SU-DHL-6 (cell line): ENCODE results near the gene SLC4A8.

Experiments
- CTCF ChIP-seq: fragments of 200-600 bp; sonication (generic); IDR thresholded peaks from one replicate; pipeline ENCODE4 v1.5.1; 2017; ENCODE audit warnings: antibody characterized with exemption, mild to moderate bottlenecking, low read length, moderate library complexity; ENCODE audit not compliant: insufficient read depth, poor library complexity, severe bottlenecking
- EZH2phosphoT487 ChIP-seq: fragments of 200-600 bp; sonication (generic), shearing (Covaris generic); conservative IDR thresholded peaks from 2 replicates; pipeline ENCODE4 v1.6.1; 2018; ENCODE audit warnings: mild to moderate bottlenecking, antibody characterized with exemption, low read length, moderate library complexity, mixed read lengths

GRCh38 chr12:51520576-51521325 is 96.1 kb downstream of the SLC4A8 start:
- TF ChIP-seq CTCF (no peak), EZH2phosphoT487 (no peak)
